ENCODE measurements around the gene CDPF1.

DNA sequence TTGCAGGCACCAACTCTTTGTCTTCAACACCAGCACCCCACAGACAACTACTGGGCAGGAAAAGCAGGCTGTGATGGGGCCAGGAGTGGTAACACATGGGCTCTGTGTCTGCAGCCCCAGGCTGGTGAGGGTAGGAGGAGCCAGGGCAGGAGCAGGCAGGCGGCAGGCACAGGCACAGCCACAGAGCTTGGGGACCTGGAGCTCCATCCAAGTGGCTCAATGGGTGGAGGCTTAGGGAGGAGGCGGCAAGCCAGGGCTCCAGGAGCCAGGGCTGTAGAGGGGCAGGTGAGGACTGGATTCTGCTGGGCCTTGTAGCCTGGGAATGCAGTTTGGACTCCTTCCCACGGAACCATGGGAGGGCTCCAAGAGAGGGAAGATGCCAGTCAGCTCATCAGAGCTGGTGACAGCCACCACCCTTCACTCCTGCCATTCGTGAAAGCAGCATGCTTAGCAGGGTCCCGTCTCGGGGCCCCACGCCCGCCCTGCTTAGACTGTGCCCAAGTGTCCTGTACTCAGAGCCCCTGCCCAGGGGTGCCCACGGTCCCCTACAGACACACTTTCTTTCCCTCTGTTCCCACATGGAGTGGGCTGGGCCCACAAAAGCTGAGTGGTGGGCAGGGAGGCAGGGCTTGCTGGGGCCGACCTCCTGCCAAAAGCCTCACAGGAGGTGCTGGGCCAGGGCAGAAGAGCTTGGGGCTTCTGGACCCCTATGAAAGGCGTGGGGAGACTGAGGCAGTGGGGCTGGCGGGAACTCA is 30.1 kb upstream of the CDPF1 start:
- no peak for TF ChIP-seq POLR2A (IDR thresholded peaks at IDR 0.05)
- TF ChIP-seq, protein P1, sequence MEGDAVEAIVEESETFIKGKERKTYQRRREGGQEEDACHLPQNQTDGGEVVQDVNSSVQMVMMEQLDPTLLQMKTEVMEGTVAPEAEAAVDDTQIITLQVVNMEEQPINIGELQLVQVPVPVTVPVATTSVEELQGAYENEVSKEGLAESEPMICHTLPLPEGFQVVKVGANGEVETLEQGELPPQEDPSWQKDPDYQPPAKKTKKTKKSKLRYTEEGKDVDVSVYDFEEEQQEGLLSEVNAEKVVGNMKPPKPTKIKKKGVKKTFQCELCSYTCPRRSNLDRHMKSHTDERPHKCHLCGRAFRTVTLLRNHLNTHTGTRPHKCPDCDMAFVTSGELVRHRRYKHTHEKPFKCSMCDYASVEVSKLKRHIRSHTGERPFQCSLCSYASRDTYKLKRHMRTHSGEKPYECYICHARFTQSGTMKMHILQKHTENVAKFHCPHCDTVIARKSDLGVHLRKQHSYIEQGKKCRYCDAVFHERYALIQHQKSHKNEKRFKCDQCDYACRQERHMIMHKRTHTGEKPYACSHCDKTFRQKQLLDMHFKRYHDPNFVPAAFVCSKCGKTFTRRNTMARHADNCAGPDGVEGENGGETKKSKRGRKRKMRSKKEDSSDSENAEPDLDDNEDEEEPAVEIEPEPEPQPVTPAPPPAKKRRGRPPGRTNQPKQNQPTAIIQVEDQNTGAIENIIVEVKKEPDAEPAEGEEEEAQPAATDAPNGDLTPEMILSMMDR (IDR thresholded peaks at IDR 0.05): no peak

All from esophagus squamous epithelium (tissue), 4 donors.